VCaP (cell line): ENCODE measurements around the gene SGTA.

Experiments
- H3K27ac ChIP-seq: fragments of 450-650 bp; 2 replicates; pipeline ENCODE4 v1.5.1; 2017
- TF ChIP-seq, protein P1 (sequence below): fragments of 450-650 bp; conservative IDR thresholded peaks from 2 replicates; pipeline ENCODE4 v1.5.1; 2017; ENCODE audit warnings: mild to moderate bottlenecking, moderate library complexity

SGTA gene

DNA sequence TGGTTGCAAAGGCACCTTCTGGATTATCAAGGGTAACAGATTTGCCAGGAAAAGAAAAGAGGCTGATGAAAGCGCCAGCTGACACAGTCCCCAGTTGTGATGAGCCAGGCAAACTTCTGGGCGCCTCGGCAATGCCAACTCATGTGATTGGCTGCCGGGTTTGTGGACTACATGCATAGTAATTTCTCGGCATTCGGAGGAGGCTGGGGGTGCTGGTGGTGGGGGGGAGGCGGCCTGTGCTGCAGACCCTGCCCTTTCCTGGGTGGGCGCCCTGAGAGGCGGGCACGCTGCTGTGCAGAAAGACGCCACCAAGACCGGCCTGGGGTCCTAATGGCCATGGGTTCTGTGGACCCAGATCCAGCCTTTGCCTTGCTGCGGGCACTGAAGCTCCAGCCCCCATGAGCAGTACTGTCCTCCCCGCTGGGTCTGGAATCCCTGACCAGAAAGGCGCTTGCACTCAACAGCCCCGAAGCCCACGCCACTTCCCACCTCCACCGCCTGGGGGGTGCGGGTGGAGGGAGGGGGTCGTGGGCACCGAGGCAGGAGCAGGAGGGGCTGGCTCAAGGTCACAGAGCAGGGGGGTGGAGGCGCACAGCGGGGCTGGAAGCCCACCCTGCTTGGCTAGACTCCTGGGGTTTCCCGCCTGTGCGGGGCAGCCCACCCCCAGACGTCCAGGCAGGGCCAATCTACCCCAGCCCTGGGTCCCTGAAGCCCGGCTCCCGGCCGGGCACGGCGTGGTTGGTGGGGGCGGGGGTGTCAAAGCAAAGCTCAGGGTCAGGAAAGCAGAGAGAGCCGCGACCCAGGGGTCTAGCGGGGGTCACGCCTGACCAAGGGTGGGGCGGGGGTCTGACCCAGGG, 62.9 kb downstream of the SGTA start:
- H3K27ac ChIP-seq: peak overlapping the region; percentile 73; the same call in 1 of the 2 replicates
- TF ChIP-seq, protein P1, sequence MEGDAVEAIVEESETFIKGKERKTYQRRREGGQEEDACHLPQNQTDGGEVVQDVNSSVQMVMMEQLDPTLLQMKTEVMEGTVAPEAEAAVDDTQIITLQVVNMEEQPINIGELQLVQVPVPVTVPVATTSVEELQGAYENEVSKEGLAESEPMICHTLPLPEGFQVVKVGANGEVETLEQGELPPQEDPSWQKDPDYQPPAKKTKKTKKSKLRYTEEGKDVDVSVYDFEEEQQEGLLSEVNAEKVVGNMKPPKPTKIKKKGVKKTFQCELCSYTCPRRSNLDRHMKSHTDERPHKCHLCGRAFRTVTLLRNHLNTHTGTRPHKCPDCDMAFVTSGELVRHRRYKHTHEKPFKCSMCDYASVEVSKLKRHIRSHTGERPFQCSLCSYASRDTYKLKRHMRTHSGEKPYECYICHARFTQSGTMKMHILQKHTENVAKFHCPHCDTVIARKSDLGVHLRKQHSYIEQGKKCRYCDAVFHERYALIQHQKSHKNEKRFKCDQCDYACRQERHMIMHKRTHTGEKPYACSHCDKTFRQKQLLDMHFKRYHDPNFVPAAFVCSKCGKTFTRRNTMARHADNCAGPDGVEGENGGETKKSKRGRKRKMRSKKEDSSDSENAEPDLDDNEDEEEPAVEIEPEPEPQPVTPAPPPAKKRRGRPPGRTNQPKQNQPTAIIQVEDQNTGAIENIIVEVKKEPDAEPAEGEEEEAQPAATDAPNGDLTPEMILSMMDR: no peak

DNA sequence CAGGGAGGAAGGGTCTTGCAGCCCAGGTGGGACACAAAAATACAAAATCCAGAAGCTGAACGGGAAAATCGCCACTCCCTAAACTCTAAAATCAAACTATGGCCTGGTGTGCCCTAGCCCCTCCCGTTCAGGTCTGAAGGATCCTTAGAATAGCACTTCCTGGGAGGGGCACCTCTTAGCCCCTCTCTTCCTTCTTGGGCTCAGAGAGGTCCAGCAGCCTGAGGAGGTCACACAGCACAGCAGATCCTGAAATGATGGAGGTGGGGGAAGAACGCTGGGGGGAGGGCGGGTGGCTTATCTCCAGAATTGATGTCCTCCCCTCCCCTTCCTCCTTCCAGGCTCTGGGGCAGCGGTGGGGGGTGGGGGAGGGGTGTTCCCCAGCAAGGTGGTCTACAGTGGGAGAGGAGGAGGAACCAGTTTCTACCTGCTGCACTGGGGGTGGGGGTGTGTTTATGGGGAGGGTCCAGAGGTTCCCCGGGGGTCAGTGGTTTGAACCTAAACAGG, 63.8 kb downstream of the SGTA start:
- H3K27ac ChIP-seq: no peak overlapping the region
- TF ChIP-seq, protein P1: no peak

DNA sequence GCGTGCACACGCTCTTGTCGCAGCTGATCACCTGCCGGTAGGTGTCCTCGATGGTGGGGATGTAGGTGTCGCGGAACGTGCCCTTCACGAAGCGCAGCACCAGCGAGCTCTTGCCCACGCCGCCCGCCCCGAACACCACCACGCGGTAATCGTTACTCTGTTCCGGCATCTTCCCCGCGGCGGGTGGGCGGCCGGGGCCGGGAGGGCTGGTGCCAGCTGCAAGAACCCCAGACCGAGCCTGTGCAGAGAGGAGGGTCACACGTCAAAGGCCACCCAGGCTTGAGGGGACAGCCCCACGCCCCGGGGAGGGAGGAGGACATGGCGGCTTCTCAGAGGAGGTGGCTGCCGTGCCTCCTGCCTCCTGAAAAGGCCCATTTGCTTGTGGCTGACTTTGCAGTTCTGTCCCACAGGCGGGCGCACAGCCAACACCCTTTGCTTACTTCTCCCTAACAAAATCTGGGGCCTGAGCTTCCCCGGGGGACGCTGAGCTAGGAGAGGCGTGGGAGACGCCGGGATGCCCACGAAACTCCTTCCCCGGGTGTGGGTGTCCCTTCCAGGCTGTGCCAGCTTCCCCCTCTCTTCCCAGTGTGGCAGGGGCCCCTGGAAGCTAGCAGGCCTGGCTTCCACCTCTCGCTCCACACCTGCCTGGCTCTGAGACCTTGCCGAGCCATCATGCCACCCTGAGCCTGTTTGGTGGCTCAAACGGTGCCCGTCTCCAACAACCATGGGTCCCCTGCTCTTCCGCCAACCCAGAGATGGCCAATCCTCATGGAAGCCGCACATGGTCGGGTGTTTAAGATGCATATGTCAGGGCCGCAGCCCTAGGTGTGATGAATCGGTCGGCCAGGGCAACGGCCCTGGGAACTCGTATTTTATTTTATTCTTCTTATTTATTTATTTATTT, 65.2 kb downstream of the SGTA start:
- TF ChIP-seq, protein P1: no peak

DNA sequence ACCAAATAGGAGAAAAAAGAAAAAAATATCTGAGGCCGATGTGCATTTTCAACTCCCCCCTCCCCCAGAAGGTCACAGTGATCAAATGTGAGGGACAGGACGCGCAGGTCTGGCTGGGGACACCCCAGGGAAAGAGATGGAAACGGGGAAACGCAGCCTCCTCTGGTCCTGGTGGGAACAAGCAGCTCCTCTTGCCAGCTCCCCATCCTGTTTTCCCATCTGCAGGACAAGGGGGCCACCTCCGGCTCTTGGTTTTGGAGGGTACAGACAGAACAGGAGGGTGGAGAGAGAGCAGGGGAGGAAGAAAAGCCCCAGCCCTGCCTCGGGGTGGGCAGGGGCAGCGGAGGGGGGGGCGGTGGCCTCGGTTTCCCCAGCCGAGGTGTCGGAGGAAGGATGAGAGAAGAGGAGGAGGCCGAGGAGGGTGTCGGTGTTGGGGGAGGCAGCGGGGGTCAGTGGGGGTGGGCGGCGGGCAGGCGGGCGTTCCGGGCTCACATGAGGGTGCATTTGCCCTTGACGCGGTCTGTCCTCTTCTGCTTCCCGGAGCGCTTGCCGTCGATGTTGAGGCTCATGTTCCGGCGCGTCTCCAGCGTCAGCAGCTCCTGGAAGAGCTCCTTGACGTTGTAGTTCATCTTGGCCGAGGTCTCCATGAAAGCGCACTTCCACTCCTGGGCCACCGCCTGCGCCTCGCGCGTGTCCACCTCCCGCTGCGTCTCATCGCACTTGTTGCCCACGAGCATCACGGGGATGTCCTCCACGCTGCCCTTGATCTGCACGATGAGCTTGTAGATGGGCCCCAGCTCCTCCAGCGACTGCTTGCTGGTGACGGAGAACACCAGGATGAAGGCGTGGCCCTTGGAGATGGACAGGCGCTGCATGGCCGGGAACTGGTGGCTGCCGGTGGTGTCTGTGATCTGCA, 66.1 kb downstream of the SGTA start:
- TF ChIP-seq, protein P1: no peak

More for the DNA sequence above, 65.2 kb downstream of the SGTA start:
- no peak overlapping the region for H3K27ac ChIP-seq

DNA sequence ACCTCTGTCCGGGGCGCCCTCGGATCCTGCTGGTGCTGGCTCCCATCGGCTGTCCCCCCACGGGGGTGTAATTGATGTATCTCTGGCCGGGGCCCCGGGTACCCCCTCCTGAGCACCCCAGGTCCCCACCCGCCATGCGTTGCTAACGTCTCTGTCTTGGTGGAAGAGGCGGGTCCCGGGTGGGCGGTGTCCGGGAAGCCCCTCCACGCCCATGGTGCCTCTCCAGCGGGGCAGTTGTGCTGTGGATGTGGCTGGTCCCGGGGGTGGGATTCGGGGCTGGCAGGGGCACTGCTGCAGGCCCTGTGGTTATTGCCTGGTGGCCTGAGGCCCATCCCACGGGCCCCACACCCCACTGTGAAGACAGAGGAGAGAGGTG, 66.8 kb downstream of the SGTA start:
- no peak overlapping the region for H3K27ac ChIP-seq
- TF ChIP-seq, protein P1: no peak

More for the DNA sequence above, 66.1 kb downstream of the SGTA start:
- H3K27ac ChIP-seq: no peak overlapping the region

DNA sequence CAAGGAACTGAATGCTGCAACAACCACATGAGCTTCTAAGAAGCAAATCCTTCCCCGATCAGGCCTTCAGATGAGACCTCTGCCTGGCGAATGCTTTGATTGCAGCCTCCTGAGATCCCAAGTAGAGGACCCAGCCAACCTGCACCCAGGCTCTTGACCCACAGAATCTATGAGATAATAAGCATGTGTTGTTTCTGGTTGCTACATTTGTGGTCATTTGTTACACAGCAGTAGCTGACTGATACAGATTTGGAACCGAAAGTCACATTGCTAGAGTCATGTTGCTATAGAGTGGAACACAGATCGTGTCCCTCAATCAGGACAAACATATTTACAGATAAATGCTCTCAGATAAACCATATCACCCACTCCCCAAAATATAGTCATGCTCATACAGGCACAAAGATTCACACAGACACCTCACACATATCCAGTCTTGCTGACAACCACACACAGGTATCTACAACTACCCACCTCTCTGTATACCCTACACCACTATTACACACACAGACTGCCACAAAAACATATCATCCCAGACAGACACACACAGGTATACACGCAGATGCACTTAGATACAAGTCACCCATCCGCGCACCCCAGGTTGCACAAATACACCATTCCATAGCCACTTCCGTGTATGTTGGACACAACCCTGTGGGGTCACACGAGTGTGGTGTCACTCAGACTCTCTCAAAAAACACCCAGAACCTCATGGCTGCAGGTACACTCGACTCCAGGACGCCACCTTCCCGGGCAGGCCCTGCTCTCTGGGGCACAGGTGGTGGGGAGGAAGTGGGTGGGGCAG, 67.4 kb downstream of the SGTA start:
- TF ChIP-seq, protein P1: no peak
- H3K27ac ChIP-seq: no peak overlapping the region
